ENCODE measurements around the gene MARVELD3. TPM values are rescaled to one million over a fixed set of nuclear protein-coding genes. Genes with fewer than 3 reads are reported as not detected.
"Not testable (repeated sequence)": the region's sequence is repeated elsewhere in the genome, so short reads cannot be mapped to it uniquely, and the experiment has no call there.

MARVELD3 gene, protein sequence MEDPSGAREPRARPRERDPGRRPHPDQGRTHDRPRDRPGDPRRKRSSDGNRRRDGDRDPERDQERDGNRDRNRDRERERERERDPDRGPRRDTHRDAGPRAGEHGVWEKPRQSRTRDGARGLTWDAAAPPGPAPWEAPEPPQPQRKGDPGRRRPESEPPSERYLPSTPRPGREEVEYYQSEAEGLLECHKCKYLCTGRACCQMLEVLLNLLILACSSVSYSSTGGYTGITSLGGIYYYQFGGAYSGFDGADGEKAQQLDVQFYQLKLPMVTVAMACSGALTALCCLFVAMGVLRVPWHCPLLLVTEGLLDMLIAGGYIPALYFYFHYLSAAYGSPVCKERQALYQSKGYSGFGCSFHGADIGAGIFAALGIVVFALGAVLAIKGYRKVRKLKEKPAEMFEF
- 8.6 TPM for polyA plus RNA-seq (2013, experiment 1 of 2)
- polyA plus RNA-seq (2013, experiment 2 of 2) = 8.9 TPM

DNA sequence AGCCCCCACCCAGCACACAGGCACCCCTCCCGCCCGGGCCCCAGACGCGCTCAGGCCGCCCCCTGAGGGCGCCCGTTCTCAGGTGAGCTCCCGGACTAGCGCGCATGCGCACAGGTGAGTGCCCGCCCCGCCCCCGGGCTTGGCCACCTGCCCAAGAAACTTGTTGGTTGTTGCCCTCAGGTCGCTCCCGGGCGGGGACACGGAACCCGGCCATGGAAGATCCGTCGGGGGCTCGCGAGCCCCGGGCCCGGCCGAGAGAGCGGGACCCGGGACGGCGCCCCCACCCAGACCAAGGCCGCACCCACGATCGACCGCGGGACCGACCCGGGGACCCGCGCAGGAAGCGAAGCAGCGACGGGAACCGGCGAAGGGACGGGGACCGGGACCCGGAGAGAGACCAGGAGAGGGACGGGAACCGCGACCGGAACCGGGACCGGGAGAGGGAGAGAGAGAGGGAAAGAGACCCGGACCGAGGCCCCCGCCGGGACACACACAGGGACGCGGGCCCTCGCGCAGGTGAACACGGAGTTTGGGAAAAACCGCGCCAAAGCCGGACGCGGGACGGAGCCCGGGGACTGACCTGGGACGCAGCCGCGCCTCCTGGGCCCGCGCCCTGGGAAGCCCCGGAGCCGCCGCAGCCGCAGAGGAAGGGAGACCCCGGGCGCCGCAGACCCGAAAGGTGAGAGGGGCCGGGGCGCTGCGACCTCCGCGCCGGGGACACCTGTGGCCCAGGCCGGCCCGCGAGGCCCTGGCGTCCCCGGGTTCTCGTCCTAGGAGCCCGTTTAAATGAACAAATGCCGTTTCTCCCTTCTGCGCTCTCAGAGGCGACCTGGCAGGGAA is at the start of gene MARVELD3:
Gene MARVELD3 (plus strand): TSS at position 167 of the 840 bp plus-strand sequence. CDS start 46 bp downstream, at position 213.
- Histone ChIP-seq H3K9ac (ENCODE audit: low read depth, low read length) (peak within 1 kb of the TSS; percentile 90), H3K27ac (ENCODE audit: low read depth, low read length) (no peak within 1 kb of the TSS), H3K4me1 (ENCODE audit: insufficient read depth, low read length) (peaks cover 4% of the 10 kb centered on the region), H3K36me3 (ENCODE audit: insufficient read depth, low read length) (peaks cover 18% of the 10 kb centered on the region), H3K4me3 (ENCODE audit: low read length) (peak within 1 kb of the TSS; percentile 94), H3K9me3 (ENCODE audit: insufficient read depth, low read depth, low read length) (no peaks in the 10 kb centered on the region), H3K27me3 (ENCODE audit: insufficient read depth, low read length) (peaks cover 11% of the 10 kb centered on the region)
- WGBS = under 1% methylated on average over 98 of the region's 98 CpGs

GRCh38 chr16:71576971-71577370 is 49.0 kb upstream of the MARVELD3 start, which contains the start of gene TAT:
TAT (minus strand) TSS chr16:71577092; CDS start chr16:71576415, 677 bp downstream.
- Histone ChIP-seq H3K27me3 (ENCODE audit: insufficient read depth, low read length) (no peaks in the 10 kb centered on the region), H3K36me3 (ENCODE audit: insufficient read depth, low read length) (no peaks in the 10 kb centered on the region), H3K9me3 (ENCODE audit: insufficient read depth, low read depth, low read length) (no peaks in the 10 kb centered on the region), H3K27ac (ENCODE audit: low read depth, low read length) (no peak within 1 kb of the TSS), H3K4me3 (ENCODE audit: low read length) (no peak within 1 kb of the TSS), H3K4me1 (ENCODE audit: insufficient read depth, low read length) (no peaks in the 10 kb centered on the region), H3K9ac (ENCODE audit: low read depth, low read length) (no peak within 1 kb of the TSS)
- 53% methylated on average over 3 of the region's 3 CpGs for WGBS

- 95% methylated on average over 5 of the region's 5 CpGs for WGBS
- not testable (repeated sequence) for H3K9me3 ChIP-seq (ENCODE audit: insufficient read depth, low read depth, low read length); H3K36me3 ChIP-seq (ENCODE audit: insufficient read depth, low read length); H3K4me3 ChIP-seq (ENCODE audit: low read length); H3K27ac ChIP-seq (ENCODE audit: low read depth, low read length); H3K9ac ChIP-seq (ENCODE audit: low read depth, low read length); H3K27me3 ChIP-seq (ENCODE audit: insufficient read depth, low read length); H3K4me1 ChIP-seq (ENCODE audit: insufficient read depth, low read length)
Measured at GRCh38 chr16:71582553-71582848, 43.5 kb upstream of the MARVELD3 start.

- over 99% methylated on average over 3 of the region's 3 CpGs for WGBS
- Histone ChIP-seq H3K36me3 (ENCODE audit: insufficient read depth, low read length) (no peaks in the 10 kb centered on the region), H3K27ac (ENCODE audit: low read depth, low read length) (no peak overlapping the region)
Measured at GRCh38 chr16:71584543-71585317, 41.3 kb upstream of the MARVELD3 start.

GRCh38 chr16:71585318-71585703 is 40.7 kb upstream of the MARVELD3 start:
- Histone ChIP-seq H3K27me3 (ENCODE audit: insufficient read depth, low read length) (no peaks in the 10 kb centered on the region), H3K4me3 (ENCODE audit: low read length) (no peak overlapping the region), H3K9ac (ENCODE audit: low read depth, low read length) (no peak overlapping the region), H3K27ac (ENCODE audit: low read depth, low read length) (no peak overlapping the region), H3K4me1 (ENCODE audit: insufficient read depth, low read length) (no peaks in the 10 kb centered on the region), H3K36me3 (ENCODE audit: insufficient read depth, low read length) (no peaks in the 10 kb centered on the region), H3K9me3 (ENCODE audit: insufficient read depth, low read depth, low read length) (no peaks in the 10 kb centered on the region)
- WGBS = 70% methylated on average over 4 of the region's 4 CpGs

More at GRCh38 chr16:71584543-71585317, 41.3 kb upstream of the MARVELD3 start:
- H3K9ac ChIP-seq (ENCODE audit: low read depth, low read length) = no peak overlapping the region
- no peaks in the 10 kb centered on the region for H3K9me3 ChIP-seq (ENCODE audit: insufficient read depth, low read depth, low read length)
- H3K4me3 ChIP-seq (ENCODE audit: low read length) = no peak overlapping the region
- H3K27me3 ChIP-seq (ENCODE audit: insufficient read depth, low read length) = no peaks in the 10 kb centered on the region
- no peaks in the 10 kb centered on the region for H3K4me1 ChIP-seq (ENCODE audit: insufficient read depth, low read length)

- not testable (repeated sequence) for H3K9ac ChIP-seq (ENCODE audit: low read depth, low read length); H3K9me3 ChIP-seq (ENCODE audit: insufficient read depth, low read depth, low read length); H3K4me3 ChIP-seq (ENCODE audit: low read length); H3K4me1 ChIP-seq (ENCODE audit: insufficient read depth, low read length); H3K36me3 ChIP-seq (ENCODE audit: insufficient read depth, low read length); H3K27ac ChIP-seq (ENCODE audit: low read depth, low read length); H3K27me3 ChIP-seq (ENCODE audit: insufficient read depth, low read length)
- 94% methylated on average over 29 of the region's 30 CpGs for whole genome bisulfite sequencing
Measured at GRCh38 chr16:71589334-71589733, 36.6 kb upstream of the MARVELD3 start.

DNA sequence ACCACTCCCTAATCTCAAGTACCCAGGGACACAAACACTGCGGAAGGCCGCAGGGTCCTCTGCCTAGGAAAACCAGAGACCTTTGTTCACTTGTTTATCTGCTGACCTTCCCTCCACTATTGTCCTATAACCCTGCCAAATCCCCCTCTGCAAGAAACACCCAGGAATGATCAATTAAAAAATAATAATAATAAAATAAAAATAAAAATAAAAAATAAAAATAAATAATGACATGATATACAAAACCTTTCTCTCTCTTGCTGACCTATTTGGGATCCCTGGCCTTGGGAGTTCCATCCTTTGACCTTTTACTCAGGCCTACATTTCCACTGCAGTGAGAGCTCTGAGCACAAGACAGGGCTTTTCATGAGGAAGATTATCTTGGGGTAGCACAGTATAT is 35.9 kb upstream of the MARVELD3 start:
- H3K36me3 ChIP-seq (ENCODE audit: insufficient read depth, low read length); H3K27me3 ChIP-seq (ENCODE audit: insufficient read depth, low read length); H3K27ac ChIP-seq (ENCODE audit: low read depth, low read length); H3K9ac ChIP-seq (ENCODE audit: low read depth, low read length); H3K9me3 ChIP-seq (ENCODE audit: insufficient read depth, low read depth, low read length); H3K4me3 ChIP-seq (ENCODE audit: low read length); H3K4me1 ChIP-seq (ENCODE audit: insufficient read depth, low read length): not testable (repeated sequence)
- no CpG with 5 or more reads among the region's 2 CpGs for WGBS

DNA sequence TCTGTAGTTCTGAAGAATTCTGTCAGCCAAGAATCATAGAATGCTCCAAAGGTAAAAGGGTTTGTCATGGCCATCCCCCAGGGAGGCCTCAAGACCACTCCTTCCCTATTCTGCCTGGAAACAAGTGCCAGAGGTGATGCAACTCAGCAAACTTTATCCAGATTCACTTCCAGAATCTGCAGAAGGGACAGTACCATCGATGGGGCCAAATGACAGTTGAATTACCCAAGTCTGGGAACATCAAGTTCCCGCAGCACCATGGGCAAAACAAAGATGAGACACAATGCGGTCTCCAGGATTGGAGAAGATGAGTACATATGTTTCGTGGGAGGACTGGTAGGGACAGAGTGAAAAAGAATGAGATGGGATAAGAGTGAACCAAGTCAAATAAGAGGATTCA is 35.4 kb upstream of the MARVELD3 start:
- H3K9me3 ChIP-seq (ENCODE audit: insufficient read depth, low read depth, low read length) = no peaks in the 10 kb centered on the region
- no peak overlapping the region for H3K4me3 ChIP-seq (ENCODE audit: low read length)
- H3K4me1 ChIP-seq (ENCODE audit: insufficient read depth, low read length) = no peaks in the 10 kb centered on the region
- no peak overlapping the region for H3K9ac ChIP-seq (ENCODE audit: low read depth, low read length)
- no peak overlapping the region for H3K27ac ChIP-seq (ENCODE audit: low read depth, low read length)
- no peaks in the 10 kb centered on the region for H3K27me3 ChIP-seq (ENCODE audit: insufficient read depth, low read length)
- H3K36me3 ChIP-seq (ENCODE audit: insufficient read depth, low read length) = no peaks in the 10 kb centered on the region
- 88% methylated on average over 4 of the region's 4 CpGs for WGBS

DNA sequence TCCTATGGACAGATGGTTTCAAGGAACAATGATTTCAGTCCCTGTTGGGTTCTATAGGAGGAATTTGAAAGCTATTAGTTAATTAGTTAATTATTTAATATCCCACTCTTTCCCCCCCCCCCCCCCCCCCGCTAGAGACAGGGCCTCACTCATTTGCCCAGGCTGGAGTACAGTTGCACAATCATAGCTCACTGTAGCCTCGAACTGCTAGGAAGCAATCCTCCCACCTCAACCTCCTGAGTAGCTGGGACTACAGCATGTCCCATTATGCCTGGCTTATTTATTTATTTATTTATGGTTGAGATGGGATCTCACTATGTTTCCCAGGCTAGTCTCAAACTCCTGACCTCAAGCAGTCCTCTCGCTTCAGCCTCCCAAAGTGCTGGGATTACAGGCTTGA is 34.1 kb upstream of the MARVELD3 start:
- no peaks in the 10 kb centered on the region for H3K9me3 ChIP-seq (ENCODE audit: insufficient read depth, low read depth, low read length)
- WGBS = 93% methylated on average over 2 of the region's 3 CpGs
- no peak overlapping the region for H3K27ac ChIP-seq (ENCODE audit: low read depth, low read length)
- H3K9ac ChIP-seq (ENCODE audit: low read depth, low read length) = no peak overlapping the region
- H3K4me3 ChIP-seq (ENCODE audit: low read length) = no peak overlapping the region
- H3K27me3 ChIP-seq (ENCODE audit: insufficient read depth, low read length) = no peaks in the 10 kb centered on the region
- no peaks in the 10 kb centered on the region for H3K4me1 ChIP-seq (ENCODE audit: insufficient read depth, low read length)
- H3K36me3 ChIP-seq (ENCODE audit: insufficient read depth, low read length) = no peaks in the 10 kb centered on the region

DNA sequence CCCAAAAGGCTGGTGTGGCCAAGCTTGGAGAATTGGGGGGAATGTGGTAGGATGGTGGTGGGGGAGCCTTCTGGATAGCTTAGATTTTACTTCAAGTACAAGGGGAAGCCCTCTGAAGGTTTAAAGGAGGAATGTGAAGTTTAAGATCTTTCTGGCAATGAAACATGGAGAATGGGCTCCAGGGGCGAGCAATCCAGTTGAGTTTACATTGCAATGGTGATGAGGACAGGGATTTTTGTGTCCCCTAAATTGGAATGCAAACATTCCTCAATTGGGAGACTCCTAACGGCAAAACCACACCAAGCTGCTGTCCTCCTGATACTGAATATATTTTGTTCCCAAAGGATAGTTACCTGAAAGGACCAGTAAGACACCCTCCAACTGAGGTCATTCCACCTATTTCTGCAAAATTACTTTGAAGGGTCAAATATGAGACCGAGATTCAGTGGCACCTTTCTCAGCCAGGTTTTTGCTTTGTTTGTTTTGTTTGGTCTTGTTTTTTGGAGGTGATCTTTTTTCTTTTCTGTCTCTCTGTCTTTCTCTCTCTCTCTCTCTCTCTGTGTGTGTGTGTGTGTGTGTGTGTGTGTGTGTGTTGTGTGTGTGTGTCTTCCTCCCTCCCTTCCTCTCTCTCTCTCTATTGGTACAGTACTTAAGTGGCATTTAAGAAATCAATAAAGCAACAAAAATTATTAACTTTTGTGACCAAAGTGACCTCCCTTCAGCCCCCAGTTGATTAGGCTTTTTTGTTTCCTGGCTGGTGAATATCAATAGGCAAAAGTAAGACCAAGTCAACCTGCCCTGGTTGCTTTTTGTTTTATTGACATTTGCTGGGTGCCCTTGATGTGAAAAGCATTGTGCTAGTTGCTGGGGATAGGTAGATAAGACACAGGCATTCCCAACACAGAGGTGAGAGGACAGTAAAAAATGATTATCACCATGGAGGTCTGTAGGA is 32.7 kb upstream of the MARVELD3 start:
- Histone ChIP-seq H3K4me3 (ENCODE audit: low read length) (no peak overlapping the region), H3K4me1 (ENCODE audit: insufficient read depth, low read length) (no peaks in the 10 kb centered on the region), H3K9me3 (ENCODE audit: insufficient read depth, low read depth, low read length) (no peaks in the 10 kb centered on the region), H3K36me3 (ENCODE audit: insufficient read depth, low read length) (no peaks in the 10 kb centered on the region), H3K27ac (ENCODE audit: low read depth, low read length) (no peak overlapping the region), H3K9ac (ENCODE audit: low read depth, low read length) (no peak overlapping the region), H3K27me3 (ENCODE audit: insufficient read depth, low read length) (no peaks in the 10 kb centered on the region)
- WGBS = 87% methylated on average over 3 of the region's 3 CpGs

All from HUES64 (cell line).